ENCODE data around the gene RAB30.

The RAB30 gene

DNA sequence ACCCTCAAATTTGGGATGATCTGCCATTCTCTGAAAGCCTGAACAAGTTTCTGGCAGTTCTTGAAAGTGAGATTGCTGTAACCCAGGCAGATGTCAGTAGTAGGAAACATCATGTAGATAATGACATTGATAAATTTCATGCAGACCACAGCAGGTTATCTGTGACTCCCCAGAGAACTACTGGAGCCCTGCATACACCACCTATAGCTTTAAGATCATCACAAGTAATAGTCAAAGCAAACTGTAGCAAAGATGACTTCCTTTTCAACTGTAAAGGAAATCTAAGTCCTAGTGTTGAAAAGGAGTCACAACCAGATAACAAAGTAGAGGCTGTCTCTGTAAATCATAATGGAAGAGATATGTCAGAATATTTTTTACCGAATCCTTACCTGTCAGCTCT is 139.1 kb downstream of the RAB30 start (continued):
- TF ChIP-seq ZNF23 (tag by site-specific recombination; IDR thresholded peaks at IDR 0.05; ENCODE audit: borderline replicate concordance) (no peak), ZNF777 (tag by site-specific recombination; IDR thresholded peaks at IDR 0.05; ENCODE audit: borderline replicate concordance) (no peak), YY1 (tag by site-specific recombination; IDR thresholded peaks at IDR 0.05) (no peak), ZNF366 (tag by site-specific recombination; conservative IDR thresholded peaks at IDR 0.05) (no peak)

DNA sequence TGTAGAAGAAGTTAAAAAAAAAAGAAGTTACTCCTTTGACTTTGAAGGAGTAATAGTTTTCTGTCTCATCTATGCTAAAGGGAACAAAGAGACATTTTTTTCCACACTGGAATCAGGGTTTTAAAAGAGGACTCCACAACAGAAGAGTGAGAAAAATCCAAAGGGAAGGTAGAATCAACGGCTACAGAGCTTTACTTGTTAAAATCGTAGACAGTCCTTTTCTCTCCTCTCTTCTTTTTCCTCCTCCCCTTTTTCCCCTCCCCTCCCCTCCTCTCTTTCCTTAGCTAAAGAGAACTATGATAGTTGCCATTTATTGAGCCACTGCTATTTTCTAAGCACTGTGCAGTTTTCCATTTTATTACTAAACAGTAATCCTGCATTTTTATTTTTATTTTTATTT is 141.0 kb downstream of the RAB30 start:
- no peaks in the 10 kb centered on the region for H3K4me1 ChIP-seq (ENCODE audit: control insufficient read depth, insufficient read depth, low read length)
- TF ChIP-seq ZNF311 (tag by site-specific recombination; IDR thresholded peaks at IDR 0.05; ENCODE audit: borderline replicate concordance): no peak
- ChIA-PET CTCF (interaction anchor here (0.6 to 1.1 kb wide), 4 partner anchors 63 to 897 kb away, joined by 3 to 6 read pairs (median 3); no protein-coding TSS in a partner anchor), POLR2A (no interaction called here)
- no peak overlapping the region for H3K27ac ChIP-seq (ENCODE audit: extremely low read depth, low read depth, low read length)
- no peaks in the 10 kb centered on the region for H3K9me3 ChIP-seq (ENCODE audit: control insufficient read depth, insufficient read depth, low read depth, low read length)
- no peak overlapping the region for H3K4me3 ChIP-seq (ENCODE audit: low read depth, low read length)
- H3K36me3 ChIP-seq (ENCODE audit: control insufficient read depth in 2 of 2, insufficient read depth in 1 of 2, low read length in 2 of 2): peaks cover 4 to 45% of the 10 kb centered on the region in 2 experiments; a peak in 2 of 3 replicates

DNA sequence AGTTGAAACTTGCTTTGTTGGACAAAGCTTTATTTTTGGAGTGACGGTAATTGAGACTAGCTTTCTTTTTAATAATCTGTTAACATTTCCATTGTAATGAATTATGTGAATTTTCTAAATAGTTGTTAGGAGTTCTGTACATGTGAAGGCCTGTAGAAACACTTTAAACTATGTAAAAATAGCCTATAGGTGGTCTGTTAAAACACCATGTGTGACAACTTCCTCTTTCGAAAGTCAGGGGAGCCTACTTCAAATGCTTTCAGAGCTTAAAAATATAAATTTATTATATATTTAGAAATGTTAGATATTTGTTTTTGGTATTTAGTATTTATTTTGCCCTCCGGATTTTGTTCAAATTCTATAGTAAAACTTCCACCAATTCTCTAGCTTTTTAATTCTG is 141.5 kb downstream of the RAB30 start:
- Histone ChIP-seq H3K4me1 (ENCODE audit: control insufficient read depth, insufficient read depth, low read length) (no peaks in the 10 kb centered on the region), H3K36me3 (ENCODE audit: control insufficient read depth in 2 of 2, insufficient read depth in 1 of 2, low read length in 2 of 2) (peaks cover 4 to 44% of the 10 kb centered on the region in 2 experiments; a peak in 2 of 3 replicates), H3K4me3 (ENCODE audit: low read depth, low read length) (no peak overlapping the region), H3K9me3 (ENCODE audit: control insufficient read depth, insufficient read depth, low read depth, low read length) (no peaks in the 10 kb centered on the region), H3K27ac (ENCODE audit: extremely low read depth, low read depth, low read length) (no peak overlapping the region)
- ChIA-PET POLR2A (no interaction called here), CTCF (interaction anchor here (0.9 to 1.2 kb wide), 4 partner anchors 63 to 154 kb away, joined by 3 to 6 read pairs (median 4); no protein-coding TSS in a partner anchor)
- TF ChIP-seq, protein P1, sequence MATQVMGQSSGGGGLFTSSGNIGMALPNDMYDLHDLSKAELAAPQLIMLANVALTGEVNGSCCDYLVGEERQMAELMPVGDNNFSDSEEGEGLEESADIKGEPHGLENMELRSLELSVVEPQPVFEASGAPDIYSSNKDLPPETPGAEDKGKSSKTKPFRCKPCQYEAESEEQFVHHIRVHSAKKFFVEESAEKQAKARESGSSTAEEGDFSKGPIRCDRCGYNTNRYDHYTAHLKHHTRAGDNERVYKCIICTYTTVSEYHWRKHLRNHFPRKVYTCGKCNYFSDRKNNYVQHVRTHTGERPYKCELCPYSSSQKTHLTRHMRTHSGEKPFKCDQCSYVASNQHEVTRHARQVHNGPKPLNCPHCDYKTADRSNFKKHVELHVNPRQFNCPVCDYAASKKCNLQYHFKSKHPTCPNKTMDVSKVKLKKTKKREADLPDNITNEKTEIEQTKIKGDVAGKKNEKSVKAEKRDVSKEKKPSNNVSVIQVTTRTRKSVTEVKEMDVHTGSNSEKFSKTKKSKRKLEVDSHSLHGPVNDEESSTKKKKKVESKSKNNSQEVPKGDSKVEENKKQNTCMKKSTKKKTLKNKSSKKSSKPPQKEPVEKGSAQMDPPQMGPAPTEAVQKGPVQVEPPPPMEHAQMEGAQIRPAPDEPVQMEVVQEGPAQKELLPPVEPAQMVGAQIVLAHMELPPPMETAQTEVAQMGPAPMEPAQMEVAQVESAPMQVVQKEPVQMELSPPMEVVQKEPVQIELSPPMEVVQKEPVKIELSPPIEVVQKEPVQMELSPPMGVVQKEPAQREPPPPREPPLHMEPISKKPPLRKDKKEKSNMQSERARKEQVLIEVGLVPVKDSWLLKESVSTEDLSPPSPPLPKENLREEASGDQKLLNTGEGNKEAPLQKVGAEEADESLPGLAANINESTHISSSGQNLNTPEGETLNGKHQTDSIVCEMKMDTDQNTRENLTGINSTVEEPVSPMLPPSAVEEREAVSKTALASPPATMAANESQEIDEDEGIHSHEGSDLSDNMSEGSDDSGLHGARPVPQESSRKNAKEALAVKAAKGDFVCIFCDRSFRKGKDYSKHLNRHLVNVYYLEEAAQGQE (tag by site-specific recombination; IDR thresholded peaks at IDR 0.05): no peak

DNA sequence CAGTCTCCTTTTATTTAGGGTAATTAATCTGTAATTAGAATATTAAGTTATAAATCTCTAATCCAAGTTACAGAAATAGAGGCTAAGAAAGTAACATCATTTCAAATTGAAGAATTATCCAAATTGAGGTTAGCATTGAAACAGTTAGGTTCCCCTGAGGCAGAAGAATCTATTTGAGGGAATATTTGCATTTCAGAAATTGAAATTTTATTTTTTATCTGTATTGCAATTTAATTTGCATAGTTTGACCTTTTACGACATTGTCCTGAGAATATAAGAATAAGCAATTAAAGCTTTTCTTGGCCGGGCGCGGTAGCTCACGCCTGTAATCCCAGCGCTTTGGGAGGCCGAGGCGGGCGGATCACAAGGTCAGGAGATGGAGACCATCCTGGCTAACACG is 142.6 kb downstream of the RAB30 start:
- ChIA-PET POLR2A (no interaction called here), CTCF (interaction anchor here (0.7 to 1.2 kb wide), 3 partner anchors 62 to 147 kb away, joined by 3 to 6 read pairs (median 6); no protein-coding TSS in a partner anchor)
- Histone ChIP-seq H3K4me1 (ENCODE audit: control insufficient read depth, insufficient read depth, low read length) (no peaks in the 10 kb centered on the region), H3K27ac (ENCODE audit: extremely low read depth, low read depth, low read length) (no peak overlapping the region), H3K4me3 (ENCODE audit: low read depth, low read length) (no peak overlapping the region), H3K9me3 (ENCODE audit: control insufficient read depth, insufficient read depth, low read depth, low read length) (no peaks in the 10 kb centered on the region), H3K36me3 (ENCODE audit: control insufficient read depth in 2 of 2, insufficient read depth in 1 of 2, low read length in 2 of 2) (peaks cover 4 to 33% of the 10 kb centered on the region in 2 experiments; a peak in 2 of 3 replicates)
- TF ChIP-seq PRDM1 (tag by site-specific recombination; IDR thresholded peaks at IDR 0.05): no peak
- no peak for TF ChIP-seq KLF9 (tag by site-specific recombination; IDR thresholded peaks at IDR 0.05; ENCODE audit: low read depth)
- TF ChIP-seq, protein P2, sequence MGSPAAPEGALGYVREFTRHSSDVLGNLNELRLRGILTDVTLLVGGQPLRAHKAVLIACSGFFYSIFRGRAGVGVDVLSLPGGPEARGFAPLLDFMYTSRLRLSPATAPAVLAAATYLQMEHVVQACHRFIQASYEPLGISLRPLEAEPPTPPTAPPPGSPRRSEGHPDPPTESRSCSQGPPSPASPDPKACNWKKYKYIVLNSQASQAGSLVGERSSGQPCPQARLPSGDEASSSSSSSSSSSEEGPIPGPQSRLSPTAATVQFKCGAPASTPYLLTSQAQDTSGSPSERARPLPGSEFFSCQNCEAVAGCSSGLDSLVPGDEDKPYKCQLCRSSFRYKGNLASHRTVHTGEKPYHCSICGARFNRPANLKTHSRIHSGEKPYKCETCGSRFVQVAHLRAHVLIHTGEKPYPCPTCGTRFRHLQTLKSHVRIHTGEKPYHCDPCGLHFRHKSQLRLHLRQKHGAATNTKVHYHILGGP (tag by site-specific recombination; IDR thresholded peaks at IDR 0.05): no peak
- TF ChIP-seq, protein P3, sequence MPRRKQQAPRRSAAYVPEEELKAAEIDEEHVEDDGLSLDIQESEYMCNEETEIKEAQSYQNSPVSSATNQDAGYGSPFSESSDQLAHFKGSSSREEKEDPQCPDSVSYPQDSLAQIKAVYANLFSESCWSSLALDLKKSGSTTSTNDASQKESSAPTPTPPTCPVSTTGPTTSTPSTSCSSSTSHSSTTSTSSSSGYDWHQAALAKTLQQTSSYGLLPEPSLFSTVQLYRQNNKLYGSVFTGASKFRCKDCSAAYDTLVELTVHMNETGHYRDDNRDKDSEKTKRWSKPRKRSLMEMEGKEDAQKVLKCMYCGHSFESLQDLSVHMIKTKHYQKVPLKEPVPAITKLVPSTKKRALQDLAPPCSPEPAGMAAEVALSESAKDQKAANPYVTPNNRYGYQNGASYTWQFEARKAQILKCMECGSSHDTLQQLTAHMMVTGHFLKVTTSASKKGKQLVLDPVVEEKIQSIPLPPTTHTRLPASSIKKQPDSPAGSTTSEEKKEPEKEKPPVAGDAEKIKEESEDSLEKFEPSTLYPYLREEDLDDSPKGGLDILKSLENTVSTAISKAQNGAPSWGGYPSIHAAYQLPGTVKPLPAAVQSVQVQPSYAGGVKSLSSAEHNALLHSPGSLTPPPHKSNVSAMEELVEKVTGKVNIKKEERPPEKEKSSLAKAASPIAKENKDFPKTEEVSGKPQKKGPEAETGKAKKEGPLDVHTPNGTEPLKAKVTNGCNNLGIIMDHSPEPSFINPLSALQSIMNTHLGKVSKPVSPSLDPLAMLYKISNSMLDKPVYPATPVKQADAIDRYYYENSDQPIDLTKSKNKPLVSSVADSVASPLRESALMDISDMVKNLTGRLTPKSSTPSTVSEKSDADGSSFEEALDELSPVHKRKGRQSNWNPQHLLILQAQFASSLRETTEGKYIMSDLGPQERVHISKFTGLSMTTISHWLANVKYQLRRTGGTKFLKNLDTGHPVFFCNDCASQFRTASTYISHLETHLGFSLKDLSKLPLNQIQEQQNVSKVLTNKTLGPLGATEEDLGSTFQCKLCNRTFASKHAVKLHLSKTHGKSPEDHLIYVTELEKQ (tag by site-specific recombination; IDR thresholded peaks at IDR 0.05; ENCODE audit: borderline replicate concordance): no peak
- TF ChIP-seq ATF2 (tag by site-specific recombination; IDR thresholded peaks at IDR 0.05; ENCODE audit: low read depth): no peak
- no peak for TF ChIP-seq ZNF624 (tag by site-specific recombination; IDR thresholded peaks at IDR 0.05)
- no peak for TF ChIP-seq ZNF768 (tag by site-specific recombination; IDR thresholded peaks at IDR 0.05)
- no peak for TF ChIP-seq ZNF114 (tag by site-specific recombination; IDR thresholded peaks at IDR 0.05)
- TF ChIP-seq ZNF449 (tag by site-specific recombination; IDR thresholded peaks at IDR 0.05): no peak
- TF ChIP-seq ZBTB7A (tag by site-specific recombination; IDR thresholded peaks at IDR 0.05; ENCODE audit: low read depth): no peak
- no peak for TF ChIP-seq ZNF660 (tag by site-specific recombination; IDR thresholded peaks at IDR 0.05)
